ENCODE measurements around the gene ZBTB24.

DNA sequence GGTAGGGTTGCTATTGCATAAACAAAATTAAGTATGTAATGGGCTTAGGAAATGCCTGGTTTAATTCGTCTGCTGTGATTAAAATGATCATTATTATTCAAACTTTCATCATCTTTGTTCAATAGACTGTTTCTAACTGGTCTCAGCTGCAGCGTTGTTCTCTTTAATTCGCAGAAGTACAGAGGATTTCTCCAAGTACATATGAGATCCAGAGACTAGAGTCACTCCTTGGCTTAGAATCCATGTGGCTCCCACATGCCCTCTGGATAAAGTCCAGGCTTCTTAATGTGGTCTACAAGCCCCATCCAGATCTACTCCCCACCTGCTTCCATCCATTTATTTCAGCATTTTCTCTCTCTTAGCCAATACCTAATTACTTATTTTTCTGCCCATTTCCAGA is 1.1 kb upstream of the ZBTB24 start:
- no peak for TF ChIP-seq POLR2A (IDR thresholded peaks at IDR 0.05)
- TF ChIP-seq, protein P1, sequence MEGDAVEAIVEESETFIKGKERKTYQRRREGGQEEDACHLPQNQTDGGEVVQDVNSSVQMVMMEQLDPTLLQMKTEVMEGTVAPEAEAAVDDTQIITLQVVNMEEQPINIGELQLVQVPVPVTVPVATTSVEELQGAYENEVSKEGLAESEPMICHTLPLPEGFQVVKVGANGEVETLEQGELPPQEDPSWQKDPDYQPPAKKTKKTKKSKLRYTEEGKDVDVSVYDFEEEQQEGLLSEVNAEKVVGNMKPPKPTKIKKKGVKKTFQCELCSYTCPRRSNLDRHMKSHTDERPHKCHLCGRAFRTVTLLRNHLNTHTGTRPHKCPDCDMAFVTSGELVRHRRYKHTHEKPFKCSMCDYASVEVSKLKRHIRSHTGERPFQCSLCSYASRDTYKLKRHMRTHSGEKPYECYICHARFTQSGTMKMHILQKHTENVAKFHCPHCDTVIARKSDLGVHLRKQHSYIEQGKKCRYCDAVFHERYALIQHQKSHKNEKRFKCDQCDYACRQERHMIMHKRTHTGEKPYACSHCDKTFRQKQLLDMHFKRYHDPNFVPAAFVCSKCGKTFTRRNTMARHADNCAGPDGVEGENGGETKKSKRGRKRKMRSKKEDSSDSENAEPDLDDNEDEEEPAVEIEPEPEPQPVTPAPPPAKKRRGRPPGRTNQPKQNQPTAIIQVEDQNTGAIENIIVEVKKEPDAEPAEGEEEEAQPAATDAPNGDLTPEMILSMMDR (IDR thresholded peaks at IDR 0.05) = no peak

Measured in transverse colon (tissue), 3 donors.